Inflammatory macrophage treated with lipopolysaccharide for 1 hour (primary cell): Measurements from ENCODE around the gene TEPSIN.

Experiments used
- DNase-seq, 2 donors: peaks; one replicate each; pipeline ENCODE4 v3.0.0-alpha.2; 2020 to 2022

TEPSIN gene

GRCh38 chr17:81267390-81268067 is 28.7 kb upstream of the TEPSIN start:
- DNase-seq: peak in 1 of 2 donors; percentile 6

- no peak for DNase-seq
Observed at GRCh38 chr17:81265576-81265975, 26.7 kb upstream of the TEPSIN start.

GRCh38 chr17:81264640-81265039 is 25.8 kb upstream of the TEPSIN start:
- no peak for DNase-seq

- no peak for DNase-seq
Observed at GRCh38 chr17:81263371-81264181, 24.7 kb upstream of the TEPSIN start.

GRCh38 chr17:81261582-81262336 is 22.9 kb upstream of the TEPSIN start:
- DNase-seq: no peak

- no peak for DNase-seq
Observed at GRCh38 chr17:81261096-81261495, 22.2 kb upstream of the TEPSIN start.

GRCh38 chr17:81260641-81261040 is 21.8 kb upstream of the TEPSIN start:
- DNase-seq: no peak

- no peak for DNase-seq
Observed at GRCh38 chr17:81260171-81260570, 21.3 kb upstream of the TEPSIN start.

GRCh38 chr17:81259058-81259605 is 20.3 kb upstream of the TEPSIN start:
- DNase-seq: no peak

GRCh38 chr17:81258292-81258691 is 19.4 kb upstream of the TEPSIN start:
- no peak for DNase-seq

- DNase-seq: no peak
Observed at GRCh38 chr17:81257533-81257932, 18.7 kb upstream of the TEPSIN start.

- DNase-seq: peak; percentile 46 to 65
Observed at GRCh38 chr17:81256616-81257015, 17.8 kb upstream of the TEPSIN start.

- DNase-seq: peak; percentile 84 to 88
Observed at GRCh38 chr17:81254955-81255717, 16.3 kb upstream of the TEPSIN start.

- DNase-seq: peak in 1 of 2 donors; percentile 65
Observed at GRCh38 chr17:81253358-81254131, 14.7 kb upstream of the TEPSIN start.

- no peak for DNase-seq
Observed at GRCh38 chr17:81252987-81253329, 14.1 kb upstream of the TEPSIN start.

GRCh38 chr17:81252326-81252986 is 13.6 kb upstream of the TEPSIN start:
- no peak for DNase-seq

- DNase-seq: no peak
Observed at GRCh38 chr17:81251709-81252301, 12.9 kb upstream of the TEPSIN start.

- DNase-seq: no peak
Observed at GRCh38 chr17:81251094-81251708, 12.3 kb upstream of the TEPSIN start.

GRCh38 chr17:81250286-81251093 is 11.6 kb upstream of the TEPSIN start:
- no peak for DNase-seq
